ENCODE results near the gene POLR2J3.
"Not testable (repeated sequence)": the region's sequence is repeated elsewhere in the genome, so short reads cannot be mapped to it uniquely, and the experiment has no call there.

GRCh38 chr7:102540604-102541003, 31.8 kb downstream of the POLR2J3 start:
- not testable (repeated sequence) for TF ChIP-seq CTCF (IDR thresholded peaks at IDR 0.05; ENCODE audit: control extremely low read depth in 1 of 3, insufficient read depth in 1 of 3, low read depth in 1 of 3, low read length in 3 of 3); POLR2A (IDR thresholded peaks at IDR 0.05; ENCODE audit: control extremely low read depth in 1 of 2, low read depth in 2 of 2, low read length in 2 of 2); EP300 (IDR thresholded peaks at IDR 0.05; ENCODE audit: borderline replicate concordance in 1 of 2, low read depth in 2 of 2, low read length in 2 of 2); CHD1 (IDR thresholded peaks at IDR 0.05; ENCODE audit: low read depth, low read length); HDAC6 (IDR thresholded peaks at IDR 0.05; ENCODE audit: low read depth, low read length); POLR2AphosphoS5 (IDR thresholded peaks at IDR 0.05; ENCODE audit: low read depth, low read length); TCF12 (IDR thresholded peaks at IDR 0.05; ENCODE audit: low read depth, low read length); CEBPB (IDR thresholded peaks at IDR 0.05; ENCODE audit: low read depth, low read length); BRCA1 (IDR thresholded peaks at IDR 0.05; ENCODE audit: low read depth, low read length); CBX8 (IDR thresholded peaks at IDR 0.05; ENCODE audit: borderline replicate concordance, low read depth, low read length); TAF7 (optimal IDR thresholded peaks at IDR 0.05; ENCODE audit: borderline replicate concordance, low read depth, low read length); EZH2 (IDR thresholded peaks at IDR 0.05; ENCODE audit: low read depth, low read length, severe bottlenecking); RFX5 (IDR thresholded peaks at IDR 0.05; ENCODE audit: borderline replicate concordance, low read depth, low read length)
